HG03442 (cell line): ENCODE results near the gene UAP1.

Experiments
- ATAC-seq: cut with Tn5 transposase; IDR thresholded peaks from one replicate; pipeline ENCODE4 v1.9.1; 2021; ENCODE audit warnings: mild to moderate bottlenecking, moderate library complexity; ENCODE audit not compliant: unreplicated experiment

The UAP1 gene

GRCh38 chr1:162561616-162562469 is at the start of gene UAP1:
Gene UAP1 (plus strand): TSS chr1:162561722. CDS start chr1:162566069, 4,347 bp downstream.
- peak; percentile 32 for ATAC-seq

GRCh38 chr1:162527314-162527713 is 34.2 kb upstream of the UAP1 start:
- no peak for ATAC-seq

- ATAC-seq: peak; percentile 89
Measured at GRCh38 chr1:162530307-162530987, 31.1 kb upstream of the UAP1 start.

- ATAC-seq: no peak
Measured at GRCh38 chr1:162530988-162531319, 30.6 kb upstream of the UAP1 start.

- ATAC-seq: no peak
Measured at GRCh38 chr1:162535501-162535900, 26.0 kb upstream of the UAP1 start.

GRCh38 chr1:162536511-162536910 is 25.0 kb upstream of the UAP1 start:
- no peak for ATAC-seq

DNA sequence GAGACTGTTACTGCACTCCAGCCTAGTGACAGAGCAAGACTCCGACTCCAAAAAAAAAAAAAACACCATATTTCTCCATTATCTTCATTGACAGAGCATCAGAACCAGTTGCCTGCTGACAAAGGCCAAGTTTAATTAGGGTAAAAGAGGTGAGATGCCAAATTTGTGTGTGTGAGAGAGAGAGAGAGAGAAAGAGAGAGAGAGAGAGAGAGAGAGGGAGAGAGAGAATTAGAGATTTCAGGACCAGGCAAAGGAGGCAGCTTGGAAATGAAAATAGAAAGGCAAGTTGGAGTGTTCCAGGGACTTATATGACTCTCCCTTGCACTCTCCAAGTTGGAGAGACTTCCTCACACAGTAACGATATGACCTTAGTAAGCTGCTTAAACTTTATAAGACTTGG is 24.3 kb upstream of the UAP1 start:
- no peak for ATAC-seq

- no peak for ATAC-seq
Measured at GRCh38 chr1:162538815-162539431, 22.6 kb upstream of the UAP1 start.

DNA sequence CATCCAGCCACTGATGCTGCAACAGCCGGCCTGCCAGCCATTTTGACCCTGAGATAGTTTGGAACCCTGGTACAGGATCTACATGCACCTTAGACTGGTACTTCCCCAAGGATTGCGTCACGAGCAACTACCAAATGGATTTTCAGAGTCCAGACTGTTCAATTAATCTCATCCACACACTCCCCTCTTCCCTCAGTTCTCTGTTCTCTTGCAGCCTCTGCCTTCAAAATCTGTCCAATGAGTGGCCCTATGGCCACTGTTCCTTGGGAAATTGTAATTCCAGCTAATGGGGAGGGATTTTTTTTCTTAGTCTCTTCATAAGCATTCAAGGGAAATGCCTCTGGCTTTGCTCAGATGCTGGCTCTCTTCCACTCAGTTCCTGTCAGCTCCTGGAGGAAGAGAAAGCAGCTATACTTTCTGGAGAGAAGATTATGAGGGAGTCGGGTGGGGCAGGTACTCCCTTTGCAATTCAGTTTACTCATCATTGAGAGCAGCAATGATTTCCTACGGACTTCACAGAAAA is 19.8 kb upstream of the UAP1 start:
- ATAC-seq: no peak

DNA sequence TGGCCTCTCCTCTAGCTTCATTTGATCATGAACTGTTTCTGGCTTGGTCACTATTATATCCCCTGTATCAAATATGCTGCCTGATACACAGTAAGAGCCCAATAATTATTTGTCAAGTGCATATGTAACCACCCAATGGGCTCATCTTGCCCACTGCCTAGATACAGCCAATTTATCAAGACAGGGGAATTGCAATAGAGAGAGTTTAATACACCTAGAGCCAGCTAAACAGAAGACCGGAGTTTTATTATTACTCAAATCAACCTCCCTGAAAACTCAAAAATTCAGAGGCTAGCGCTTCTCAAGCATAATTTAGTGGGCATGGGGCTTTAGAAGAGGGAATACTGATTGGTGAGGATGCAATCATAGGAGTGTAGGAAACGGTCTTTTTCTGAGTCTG is 18.3 kb upstream of the UAP1 start:
- no peak for ATAC-seq

GRCh38 chr1:162548170-162548569 is 13.4 kb upstream of the UAP1 start:
- no peak for ATAC-seq

- no peak for ATAC-seq
Measured at GRCh38 chr1:162549001-162549400, 12.5 kb upstream of the UAP1 start.

GRCh38 chr1:162550925-162551324 is 10.6 kb upstream of the UAP1 start:
- ATAC-seq: no peak

GRCh38 chr1:162551969-162552683 is 9.4 kb upstream of the UAP1 start:
- no peak for ATAC-seq

DNA sequence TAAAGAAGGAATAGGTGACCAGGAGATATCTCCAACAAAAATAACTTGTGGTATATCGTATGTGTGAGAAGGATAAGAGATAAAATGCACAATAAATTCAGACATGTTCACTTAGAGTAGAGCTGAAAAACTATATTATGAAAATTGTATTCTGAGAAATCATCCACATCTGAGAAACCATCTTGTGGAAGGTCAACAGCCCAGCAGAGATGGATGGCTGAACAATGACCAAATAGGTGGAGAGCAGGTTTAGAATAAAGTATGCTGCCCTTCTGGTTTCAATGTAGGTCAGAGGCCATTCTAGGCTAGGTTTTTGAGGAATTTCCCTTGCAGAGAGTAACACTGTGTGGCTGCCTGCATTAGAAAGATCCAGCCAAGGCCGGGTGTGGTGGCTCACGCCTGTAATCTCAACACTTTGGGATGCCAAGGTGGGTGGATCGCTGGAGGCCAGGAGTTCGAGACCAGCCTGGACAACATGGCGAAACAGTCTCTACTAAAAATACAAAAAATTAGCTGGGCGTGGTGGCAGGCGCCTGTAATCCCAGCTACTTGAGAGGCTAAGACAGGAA is 8.8 kb upstream of the UAP1 start:
- no peak for ATAC-seq

- ATAC-seq: no peak
Measured at GRCh38 chr1:162554258-162554657, 7.3 kb upstream of the UAP1 start.

GRCh38 chr1:162557536-162557935 is 4.0 kb upstream of the UAP1 start:
- no peak for ATAC-seq

- ATAC-seq: no peak
Measured at GRCh38 chr1:162560303-162561036, 1.1 kb upstream of the UAP1 start.

- peak; percentile 92 for ATAC-seq
Measured at GRCh38 chr1:162561037-162561615, 396 bp upstream of the UAP1 start.

DNA sequence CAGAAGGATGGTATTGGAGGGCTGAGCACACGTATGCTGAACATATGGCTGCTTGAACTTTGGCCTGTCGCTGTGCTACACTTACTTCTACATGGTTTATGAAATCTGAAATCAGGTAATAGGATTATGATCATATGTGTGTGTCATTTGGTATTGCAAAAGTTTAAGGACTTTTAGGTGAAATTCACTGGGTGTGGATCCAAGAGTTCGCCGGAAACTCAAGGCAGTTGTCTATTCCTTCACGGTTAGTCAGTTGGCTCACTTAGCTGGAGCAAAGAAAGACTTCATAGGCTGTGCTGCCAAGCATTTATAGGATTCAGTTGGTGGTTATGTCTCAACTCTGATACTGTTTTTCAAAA is 927 bp downstream of the UAP1 start:
- ATAC-seq: no peak
